Activated naive CD8-positive, alpha-beta T cell (primary cell): ENCODE results near the gene AGBL5.

Experiments used
- H3K27ac Mint-ChIP-seq: one replicate; pipeline ENCODE4 v1.8.0; 2021; ENCODE audit warnings: mixed read lengths
- H3K27me3 Mint-ChIP-seq: one replicate; pipeline ENCODE4 v1.8.0; 2021; ENCODE audit warnings: mixed read lengths
- H3K36me3 Mint-ChIP-seq: one replicate; pipeline ENCODE4 v1.8.0; 2021; ENCODE audit warnings: mixed read lengths
- H3K4me1 Mint-ChIP-seq: one replicate; pipeline ENCODE4 v1.8.0; 2021; ENCODE audit warnings: low read depth, mixed read lengths
- H3K4me3 Mint-ChIP-seq: one replicate; pipeline ENCODE4 v1.8.0; 2021; ENCODE audit warnings: mild to moderate bottlenecking, mixed read lengths
- H3K9me3 Mint-ChIP-seq: one replicate; pipeline ENCODE4 v1.8.0; 2021; ENCODE audit warnings: low read depth, mixed read lengths

The AGBL5 gene

DNA sequence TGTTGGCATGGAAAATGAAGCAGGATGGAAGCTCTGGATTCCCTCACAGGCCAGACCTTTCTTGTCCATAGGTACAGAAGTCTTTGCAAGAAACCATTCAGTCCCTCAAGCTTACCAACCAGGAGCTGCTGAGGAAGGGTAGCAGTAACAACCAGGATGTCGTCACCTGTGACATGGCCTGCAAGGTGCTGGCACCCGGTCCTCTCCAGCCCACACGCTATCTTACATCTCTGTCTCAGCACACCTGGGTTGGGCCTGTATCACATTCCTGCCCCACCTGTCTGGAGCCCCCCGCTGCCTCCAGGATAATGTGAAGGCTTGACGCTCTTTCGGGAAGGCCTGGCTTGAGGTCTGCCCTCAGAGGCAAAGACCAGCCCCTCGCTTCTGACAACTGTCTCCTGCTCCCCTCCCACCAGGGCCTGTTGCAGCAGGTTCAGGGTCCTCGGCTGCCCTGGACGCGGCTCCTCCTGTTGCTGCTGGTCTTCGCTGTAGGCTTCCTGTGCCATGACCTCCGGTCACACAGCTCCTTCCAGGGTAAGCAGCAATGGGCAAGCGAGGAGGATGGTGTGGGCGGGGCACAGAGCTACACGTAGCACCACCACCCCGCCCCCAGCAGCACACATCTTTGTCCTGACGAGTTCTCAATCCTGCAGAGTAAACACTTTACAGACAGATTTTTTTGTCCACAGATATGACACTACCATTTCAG, 12.7 kb upstream of the AGBL5 start:
- Mint-ChIP-seq H3K4me3 (no peak overlapping the region), H3K9me3 (no peaks in the 10 kb centered on the region), H3K27me3 (no peaks in the 10 kb centered on the region), H3K36me3 (no peaks in the 10 kb centered on the region), H3K27ac (no peak overlapping the region), H3K4me1 (peaks cover 11% of the 10 kb centered on the region)

GRCh38 chr2:27039426-27039825, 12.0 kb upstream of the AGBL5 start:
- Mint-ChIP-seq H3K4me3 (no peak overlapping the region), H3K27ac (no peak overlapping the region), H3K9me3 (no peaks in the 10 kb centered on the region), H3K27me3 (no peaks in the 10 kb centered on the region), H3K36me3 (no peaks in the 10 kb centered on the region), H3K4me1 (peaks cover 4% of the 10 kb centered on the region)

DNA sequence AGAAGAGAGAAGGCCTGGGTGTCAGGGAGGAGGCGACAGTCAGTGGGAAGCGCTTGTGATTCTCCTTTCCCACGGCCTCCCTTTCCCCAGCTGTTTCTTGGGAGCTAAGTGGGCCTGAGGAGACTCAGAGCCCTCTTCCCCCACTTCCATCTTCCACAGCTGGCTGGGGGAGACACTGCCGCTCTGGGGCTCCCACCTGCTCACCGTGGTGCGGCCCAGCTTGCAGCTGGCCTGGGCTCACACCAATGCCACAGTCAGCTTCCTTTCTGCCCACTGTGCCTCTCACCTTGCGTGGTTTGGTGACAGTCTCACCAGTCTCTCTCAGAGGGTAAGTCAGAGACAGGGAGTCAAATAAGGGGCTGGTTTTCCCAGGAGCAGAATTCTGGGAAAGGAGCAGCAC, 11.6 kb upstream of the AGBL5 start:
- Mint-ChIP-seq H3K27me3 (no peaks in the 10 kb centered on the region), H3K4me1 (peaks cover 2% of the 10 kb centered on the region), H3K9me3 (no peaks in the 10 kb centered on the region), H3K27ac (no peak overlapping the region), H3K36me3 (no peaks in the 10 kb centered on the region), H3K4me3 (no peak overlapping the region)

GRCh38 chr2:27040282-27040681, 11.2 kb upstream of the AGBL5 start:
- Mint-ChIP-seq H3K36me3 (no peaks in the 10 kb centered on the region), H3K4me3 (no peak overlapping the region), H3K9me3 (no peaks in the 10 kb centered on the region), H3K4me1 (no peaks in the 10 kb centered on the region), H3K27me3 (no peaks in the 10 kb centered on the region), H3K27ac (no peak overlapping the region)

DNA sequence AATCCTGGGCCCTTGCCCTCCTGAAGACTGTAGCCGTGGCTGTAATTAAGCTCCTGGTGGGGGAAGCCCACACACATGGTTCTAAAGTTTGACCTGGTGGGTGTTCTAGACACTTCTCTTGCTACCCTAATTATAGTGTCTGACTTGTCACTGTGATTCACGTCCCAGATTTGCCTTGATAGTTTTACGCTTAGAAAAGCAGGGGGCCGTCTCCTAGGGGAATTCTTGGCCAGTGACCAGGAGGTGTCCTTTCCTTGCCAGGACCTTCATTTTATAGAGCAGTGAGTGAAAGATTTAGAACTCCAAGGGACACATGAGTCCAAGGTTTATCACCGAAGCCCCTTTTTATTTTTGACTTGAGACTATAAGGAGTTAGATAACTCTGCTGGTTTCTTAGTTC, 9.7 kb upstream of the AGBL5 start:
- Mint-ChIP-seq H3K27me3 (no peaks in the 10 kb centered on the region), H3K4me1 (no peaks in the 10 kb centered on the region), H3K27ac (no peak overlapping the region), H3K4me3 (no peak overlapping the region), H3K36me3 (no peaks in the 10 kb centered on the region), H3K9me3 (no peaks in the 10 kb centered on the region)

GRCh38 chr2:27042159-27042661, 9.3 kb upstream of the AGBL5 start:
- no peaks in the 10 kb centered on the region for H3K27me3 Mint-ChIP-seq
- H3K36me3 Mint-ChIP-seq: no peaks in the 10 kb centered on the region
- H3K27ac Mint-ChIP-seq: peak overlapping the region; percentile 47
- H3K4me3 Mint-ChIP-seq: no peak overlapping the region
- H3K4me1 Mint-ChIP-seq: no peaks in the 10 kb centered on the region
- H3K9me3 Mint-ChIP-seq: no peaks in the 10 kb centered on the region

GRCh38 chr2:27042985-27043634, 8.4 kb upstream of the AGBL5 start:
- H3K27me3 Mint-ChIP-seq: no peaks in the 10 kb centered on the region
- no peaks in the 10 kb centered on the region for H3K36me3 Mint-ChIP-seq
- H3K9me3 Mint-ChIP-seq: no peaks in the 10 kb centered on the region
- no peak overlapping the region for H3K4me3 Mint-ChIP-seq
- no peaks in the 10 kb centered on the region for H3K4me1 Mint-ChIP-seq
- H3K27ac Mint-ChIP-seq: no peak overlapping the region

- H3K27ac Mint-ChIP-seq: peak overlapping the region; percentile 99
- no peaks in the 10 kb centered on the region for H3K9me3 Mint-ChIP-seq
- H3K4me1 Mint-ChIP-seq: peaks cover 16% of the 10 kb centered on the region
- H3K4me3 Mint-ChIP-seq: peak overlapping the region; percentile 95
- H3K36me3 Mint-ChIP-seq: no peaks in the 10 kb centered on the region
- no peaks in the 10 kb centered on the region for H3K27me3 Mint-ChIP-seq
Observed at GRCh38 chr2:27049422-27050280, 1.8 kb upstream of the AGBL5 start.

GRCh38 chr2:27050281-27050995, 1.0 kb upstream of the AGBL5 start:
- Mint-ChIP-seq H3K27me3 (no peaks in the 10 kb centered on the region), H3K9me3 (no peaks in the 10 kb centered on the region), H3K27ac (peak overlapping the region; percentile 99), H3K4me3 (peak overlapping the region; percentile 95), H3K4me1 (peaks cover 16% of the 10 kb centered on the region), H3K36me3 (no peaks in the 10 kb centered on the region)

GRCh38 chr2:27051902-27052645, 606 bp downstream of the AGBL5 start:
- Mint-ChIP-seq H3K9me3 (no peaks in the 10 kb centered on the region), H3K4me3 (peak overlapping the region; percentile 87), H3K36me3 (no peaks in the 10 kb centered on the region), H3K4me1 (peaks cover 16% of the 10 kb centered on the region), H3K27ac (peak overlapping the region; percentile 74), H3K27me3 (no peaks in the 10 kb centered on the region)

GRCh38 chr2:27053321-27053720, 1.9 kb downstream of the AGBL5 start:
- Mint-ChIP-seq H3K36me3 (no peaks in the 10 kb centered on the region), H3K27ac (no peak overlapping the region), H3K4me1 (peaks cover 16% of the 10 kb centered on the region), H3K4me3 (peak overlapping the region; percentile 87), H3K27me3 (no peaks in the 10 kb centered on the region), H3K9me3 (no peaks in the 10 kb centered on the region)

DNA sequence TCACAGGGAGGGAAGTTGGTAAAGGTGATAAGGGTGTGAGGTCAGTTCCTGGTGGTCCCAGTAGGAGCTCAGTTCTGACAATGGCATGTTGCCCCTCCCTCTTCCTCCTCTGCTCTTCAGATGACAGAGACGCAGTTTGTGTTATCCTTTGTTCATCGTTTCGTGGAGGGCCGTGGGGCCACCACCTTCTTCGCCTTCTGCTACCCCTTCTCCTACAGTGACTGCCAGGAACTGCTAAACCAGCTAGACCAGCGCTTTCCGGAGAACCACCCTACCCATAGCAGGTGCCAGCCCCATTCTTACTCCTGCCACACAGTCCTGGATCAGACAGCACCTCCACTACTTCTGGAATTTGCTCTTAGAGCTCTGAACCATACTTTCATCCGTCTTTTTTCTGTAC, 2.3 kb downstream of the AGBL5 start:
- peak overlapping the region; percentile 12 for H3K4me3 Mint-ChIP-seq

GRCh38 chr2:27054721-27055120, 3.3 kb downstream of the AGBL5 start:
- no peaks in the 10 kb centered on the region for H3K9me3 Mint-ChIP-seq
- H3K4me3 Mint-ChIP-seq: no peak overlapping the region
- no peaks in the 10 kb centered on the region for H3K36me3 Mint-ChIP-seq
- peaks cover 13% of the 10 kb centered on the region for H3K4me1 Mint-ChIP-seq
- no peaks in the 10 kb centered on the region for H3K27me3 Mint-ChIP-seq
- no peak overlapping the region for H3K27ac Mint-ChIP-seq

More for the DNA sequence above, 2.3 kb downstream of the AGBL5 start:
- Mint-ChIP-seq H3K27ac (no peak overlapping the region), H3K36me3 (no peaks in the 10 kb centered on the region), H3K9me3 (no peaks in the 10 kb centered on the region), H3K27me3 (no peaks in the 10 kb centered on the region), H3K4me1 (peaks cover 16% of the 10 kb centered on the region)

- Mint-ChIP-seq H3K27me3 (no peaks in the 10 kb centered on the region), H3K27ac (no peak overlapping the region), H3K36me3 (no peaks in the 10 kb centered on the region), H3K9me3 (no peaks in the 10 kb centered on the region), H3K4me3 (no peak overlapping the region), H3K4me1 (peaks cover 4% of the 10 kb centered on the region)
Observed at GRCh38 chr2:27057184-27057583, 5.7 kb downstream of the AGBL5 start.
